ENCODE data around the gene DND1. TPM values are rescaled to one million over a fixed set of nuclear protein-coding genes. Genes with fewer than 3 reads are reported as not detected.
A peak's percentile ranks its signal among the peaks of the same experiment; 100 is the strongest.

Gene DND1
- total RNA-seq, 1 experiment from 2014 or later: 1.8 TPM

GRCh38 chr5:140690376-140690932, 17.1 kb upstream of the DND1 start:
- H3K27ac Mint-ChIP-seq (ENCODE audit: unreplicated experiment): peak overlapping the region; percentile 89
- POLR2A ChIA-PET: interaction anchor here (0.6 to 2.0 kb wide), 15 partner anchors 9 to 344 kb away, joined by 3 to 23 read pairs (median 5); partner anchors contain the start of genes EIF4EBP3, IK, NDUFA2 and SRA1
- H3K9me3 ChIP-seq: no peaks in the 10 kb centered on the region
- TSS peak; percentile 64 for BruUV-seq (replicated peaks)
- CTCF ChIA-PET: interaction anchor here (0.8 to 1.7 kb wide), 7 partner anchors 10 to 318 kb away, joined by 3 to 7 read pairs (median 4); partner anchors contain the start of gene ZMAT2
- peak overlapping the region; percentile 96 for H3K4me3 ChIP-seq (ENCODE audit: low read depth, low read length)
- no peaks in the 10 kb centered on the region for H3K4me1 Mint-ChIP-seq (ENCODE audit: low read depth, unreplicated experiment)
- peaks cover 6% of the 10 kb centered on the region for H3K36me3 ChIP-seq (ENCODE audit: control insufficient read depth, insufficient read depth, low read length)
- H3K4me3 Mint-ChIP-seq (ENCODE audit: unreplicated experiment): peak overlapping the region; percentile 94
- no peak for DNase-seq
- H3K27me3 ChIP-seq (replicated peaks; ENCODE audit: control insufficient read depth, insufficient read depth, low read length): no peaks in the 10 kb centered on the region
- no peak for TF ChIP-seq CTCF (IDR thresholded peaks at IDR 0.05; ENCODE audit: insufficient read depth in 1 of 2, low read depth in 1 of 2, low read length in 1 of 2, severe bottlenecking in 1 of 2, unreplicated experiment in 1 of 2)
- H3K36me3 Mint-ChIP-seq (ENCODE audit: insufficient read depth, unreplicated experiment): peaks cover 46% of the 10 kb centered on the region
- H3K27me3 Mint-ChIP-seq (ENCODE audit: insufficient read depth, unreplicated experiment): no peaks in the 10 kb centered on the region
- intact Hi-C loops (cut with micrococcal nuclease; ENCODE audit: unreplicated experiment): loop anchor here (2.0 kb wide), 2 partner anchors 28 to 44 kb away; partner anchors contain the start of genes IK and NDUFA2
- peaks cover 16% of the 10 kb centered on the region; the same call in 1 of the 2 replicates for H3K4me1 ChIP-seq
- no peaks in the 10 kb centered on the region for H3K9me3 Mint-ChIP-seq (ENCODE audit: unreplicated experiment)

- Mint-ChIP-seq H3K4me1 (ENCODE audit: low read depth, unreplicated experiment) (no peaks in the 10 kb centered on the region), H3K27me3 (ENCODE audit: insufficient read depth, unreplicated experiment) (no peaks in the 10 kb centered on the region), H3K27ac (ENCODE audit: unreplicated experiment) (no peak overlapping the region), H3K36me3 (ENCODE audit: insufficient read depth, unreplicated experiment) (peaks cover 35% of the 10 kb centered on the region), H3K4me3 (ENCODE audit: unreplicated experiment) (no peak overlapping the region), H3K9me3 (ENCODE audit: unreplicated experiment) (no peaks in the 10 kb centered on the region)
- no peak for TF ChIP-seq CTCF (IDR thresholded peaks at IDR 0.05; ENCODE audit: insufficient read depth in 1 of 2, low read depth in 1 of 2, low read length in 1 of 2, severe bottlenecking in 1 of 2, unreplicated experiment in 1 of 2)
- Histone ChIP-seq H3K9me3 (no peaks in the 10 kb centered on the region), H3K4me1 (no peaks in the 10 kb centered on the region), H3K4me3 (ENCODE audit: low read depth, low read length) (no peak overlapping the region), H3K36me3 (ENCODE audit: control insufficient read depth, insufficient read depth, low read length) (peaks cover 2% of the 10 kb centered on the region), H3K27me3 (replicated peaks; ENCODE audit: control insufficient read depth, insufficient read depth, low read length) (no peaks in the 10 kb centered on the region)
- ChIA-PET POLR2A (no interaction called here), CTCF (no interaction called here)
- BruUV-seq (replicated peaks): no TSS peak
- no peak for DNase-seq
- intact Hi-C loops (cut with micrococcal nuclease; ENCODE audit: unreplicated experiment): no loop called here
These were observed 5.6 kb upstream of the DND1 start for GRCh38 chr5:140678993-140679392.

- Histone ChIP-seq H3K4me1 (no peaks in the 10 kb centered on the region), H3K4me3 (ENCODE audit: low read depth, low read length) (no peak overlapping the region), H3K9me3 (no peaks in the 10 kb centered on the region), H3K27me3 (replicated peaks; ENCODE audit: control insufficient read depth, insufficient read depth, low read length) (no peaks in the 10 kb centered on the region), H3K36me3 (ENCODE audit: control insufficient read depth, insufficient read depth, low read length) (peaks cover 2% of the 10 kb centered on the region)
- TF ChIP-seq CTCF (IDR thresholded peaks at IDR 0.05; ENCODE audit: insufficient read depth in 1 of 2, low read depth in 1 of 2, low read length in 1 of 2, severe bottlenecking in 1 of 2, unreplicated experiment in 1 of 2): no peak
- no peaks in the 10 kb centered on the region for H3K9me3 Mint-ChIP-seq (ENCODE audit: unreplicated experiment)
- no peaks in the 10 kb centered on the region for H3K4me1 Mint-ChIP-seq (ENCODE audit: low read depth, unreplicated experiment)
- no peak overlapping the region for H3K4me3 Mint-ChIP-seq (ENCODE audit: unreplicated experiment)
- ChIA-PET POLR2A (no interaction called here), CTCF (no interaction called here)
- peaks cover 39% of the 10 kb centered on the region for H3K36me3 Mint-ChIP-seq (ENCODE audit: insufficient read depth, unreplicated experiment)
- no TSS peak for BruUV-seq (replicated peaks)
- no peak for DNase-seq
- no peaks in the 10 kb centered on the region for H3K27me3 Mint-ChIP-seq (ENCODE audit: insufficient read depth, unreplicated experiment)
- intact Hi-C loops (cut with micrococcal nuclease; ENCODE audit: unreplicated experiment): no loop called here
- H3K27ac Mint-ChIP-seq (ENCODE audit: unreplicated experiment): no peak overlapping the region
These were observed 4.6 kb upstream of the DND1 start for GRCh38 chr5:140677947-140678346.

Data from Caco-2 (cell line).